ENCODE data around the gene FAM13A.

DNA sequence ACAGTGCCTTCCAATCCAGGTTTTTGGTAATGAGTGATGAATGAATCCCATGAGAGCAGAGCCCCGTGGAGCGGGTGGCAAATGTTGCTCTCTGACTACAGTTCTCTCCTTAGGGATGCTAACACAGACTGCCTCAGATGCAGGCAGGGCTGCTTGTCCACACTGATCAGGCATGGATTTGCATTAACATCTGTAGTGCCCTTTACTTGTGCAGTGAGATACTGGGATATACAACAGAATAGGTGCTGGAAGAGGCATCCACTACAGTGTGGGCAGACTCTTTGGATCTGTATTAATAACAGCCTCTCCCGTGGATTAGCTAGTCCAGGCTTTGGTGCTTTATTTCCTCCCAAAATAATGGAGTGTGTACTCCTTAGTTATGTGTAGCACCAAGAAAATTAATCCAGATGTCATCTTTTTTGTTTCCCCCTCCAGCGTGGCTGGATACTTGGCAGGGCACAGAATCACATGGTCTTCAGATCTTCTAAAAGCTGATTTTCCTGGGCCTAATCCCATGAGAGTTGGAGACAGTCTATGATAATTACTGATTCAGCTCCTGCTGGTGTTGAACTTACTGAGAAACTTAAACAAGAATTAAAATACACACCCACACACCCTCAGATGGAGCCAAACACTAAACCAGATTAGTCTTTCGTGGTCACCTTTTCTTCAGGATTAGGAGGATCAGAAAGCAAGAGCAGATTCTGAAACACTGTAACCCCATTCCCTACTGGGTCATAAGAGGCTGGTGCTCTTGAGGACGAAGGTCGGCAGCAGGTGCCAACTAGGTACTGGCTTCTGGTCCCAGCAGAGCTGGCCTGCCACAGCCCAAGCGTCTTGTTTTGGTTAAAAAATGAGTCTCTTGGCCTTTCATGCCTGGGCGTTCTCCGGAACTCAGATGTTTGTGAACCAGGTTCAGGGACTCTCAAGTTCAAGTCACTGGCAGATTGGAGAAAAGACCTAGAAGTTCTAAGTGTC, 336.2 kb downstream of the FAM13A start:
- TF ChIP-seq POLR2A (IDR thresholded peaks at IDR 0.05) (no peak), POLR2AphosphoS5 (IDR thresholded peaks at IDR 0.05) (no peak)
- TF ChIP-seq, protein P1, sequence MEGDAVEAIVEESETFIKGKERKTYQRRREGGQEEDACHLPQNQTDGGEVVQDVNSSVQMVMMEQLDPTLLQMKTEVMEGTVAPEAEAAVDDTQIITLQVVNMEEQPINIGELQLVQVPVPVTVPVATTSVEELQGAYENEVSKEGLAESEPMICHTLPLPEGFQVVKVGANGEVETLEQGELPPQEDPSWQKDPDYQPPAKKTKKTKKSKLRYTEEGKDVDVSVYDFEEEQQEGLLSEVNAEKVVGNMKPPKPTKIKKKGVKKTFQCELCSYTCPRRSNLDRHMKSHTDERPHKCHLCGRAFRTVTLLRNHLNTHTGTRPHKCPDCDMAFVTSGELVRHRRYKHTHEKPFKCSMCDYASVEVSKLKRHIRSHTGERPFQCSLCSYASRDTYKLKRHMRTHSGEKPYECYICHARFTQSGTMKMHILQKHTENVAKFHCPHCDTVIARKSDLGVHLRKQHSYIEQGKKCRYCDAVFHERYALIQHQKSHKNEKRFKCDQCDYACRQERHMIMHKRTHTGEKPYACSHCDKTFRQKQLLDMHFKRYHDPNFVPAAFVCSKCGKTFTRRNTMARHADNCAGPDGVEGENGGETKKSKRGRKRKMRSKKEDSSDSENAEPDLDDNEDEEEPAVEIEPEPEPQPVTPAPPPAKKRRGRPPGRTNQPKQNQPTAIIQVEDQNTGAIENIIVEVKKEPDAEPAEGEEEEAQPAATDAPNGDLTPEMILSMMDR (IDR thresholded peaks at IDR 0.05), result no peak
